Mesenteric fat pad (tissue), 1 donor: ENCODE data around the gene NCOA7. TPM values are rescaled to one million over a fixed set of nuclear protein-coding genes. Genes with fewer than 3 reads are reported as not detected.

Source experiments
- DNase-seq: peaks from one replicate; pipeline ENCODE4 v3.0.0-alpha.2; 2020; ENCODE audit warnings: low spot score
- long read RNA-seq: library from polyadenylated mRNA; unstranded; transcript quantifications from one replicate; pipeline ENCODE4 v2.0.0, GENCODE V29; 2020
- total RNA-seq: library from RNA; stranded (reverse); fragmentation: NEBNext Ultra II Directional; extraction: Animal tissue kit (Norgen Biotek cat#: 25700); gene quantifications from one replicate; pipeline ENCODE4 v1.2.1, GENCODE V29; 2021
- donor health status: DM: yes; HTN: yes; CAD: no.

NCOA7 gene
- 87.4 TPM for total RNA-seq
- long read RNA-seq, transcript NCOA7-208 (6 exons, 3,133 nt): major isoform, 23 of 64 reads
- long read RNA-seq, partial matches to known transcripts: 20 of 64 reads
- long read RNA-seq, other reads (novel, unspliced or antisense): 21 of 64 reads

GRCh38 chr6:125790358-125791150 lies at the start of gene NCOA7:
NCOA7 (plus strand) TSS chr6:125790960; CDS start chr6:125815355, 24,395 bp downstream.
- peak; percentile 96 for DNase-seq

GRCh38 chr6:125741336-125741735 lies 49.4 kb upstream of the NCOA7 start:
- DNase-seq: no peak

GRCh38 chr6:125742024-125742423 lies 48.7 kb upstream of the NCOA7 start:
- no peak for DNase-seq

GRCh38 chr6:125742464-125743120 lies 48.2 kb upstream of the NCOA7 start:
- no peak for DNase-seq

GRCh38 chr6:125743604-125744003 lies 47.2 kb upstream of the NCOA7 start:
- DNase-seq: no peak

- DNase-seq: no peak
Measured at GRCh38 chr6:125745281-125746018, 45.3 kb upstream of the NCOA7 start.

- DNase-seq: no peak
Measured at GRCh38 chr6:125746019-125746414, 44.7 kb upstream of the NCOA7 start.

GRCh38 chr6:125746731-125747588 lies 43.8 kb upstream of the NCOA7 start:
- no peak for DNase-seq

GRCh38 chr6:125747589-125748405 lies 43.0 kb upstream of the NCOA7 start:
- DNase-seq: no peak

- no peak for DNase-seq
Measured at GRCh38 chr6:125748406-125749172, 42.2 kb upstream of the NCOA7 start.

- peak; percentile 97 for DNase-seq
Measured at GRCh38 chr6:125749173-125749864, 41.4 kb upstream of the NCOA7 start, which contains the start of gene HEY2. HEY2 (plus strand) TSS chr6:125749632; CDS start chr6:125749777, 145 bp downstream.

- no peak for DNase-seq
Measured at GRCh38 chr6:125749865-125750691, 40.7 kb upstream of the NCOA7 start.

- DNase-seq: no peak
Measured at GRCh38 chr6:125750692-125751333, 39.9 kb upstream of the NCOA7 start.

- DNase-seq: no peak
Measured at GRCh38 chr6:125751334-125751916, 39.3 kb upstream of the NCOA7 start.

- DNase-seq: no peak
Measured at GRCh38 chr6:125752773-125753172, 38.0 kb upstream of the NCOA7 start.

- DNase-seq: no peak
Measured at GRCh38 chr6:125753218-125753936, 37.4 kb upstream of the NCOA7 start.
